Neural cell (in vitro differentiated cells): ENCODE data around the gene G2E3. TPM values are rescaled to one million over a fixed set of nuclear protein-coding genes. Genes with fewer than 3 reads are reported as not detected.
A peak's percentile ranks its signal among the peaks of the same experiment; 100 is the strongest.
"Not testable (repeated sequence)": the region's sequence is repeated elsewhere in the genome, so short reads cannot be mapped to it uniquely, and the experiment has no call there.

Experiments
- H2AFZ ChIP-seq: fragments of 200-600, 300-800 bp; sonication (generic), shearing (Covaris generic); 2 replicates; pipeline ENCODE4 v1.6.0; 2014; ENCODE audit warnings: low read depth, mild to moderate bottlenecking, antibody characterized with exemption, low read length, moderate library complexity
- H3F3A ChIP-seq: fragments of 200-600 bp; shearing (Covaris generic); 2 replicates; pipeline ENCODE4 v1.6.1; 2016; ENCODE audit warnings: mild to moderate bottlenecking, moderate library complexity, mixed read lengths, antibody characterized with exemption, low read length; ENCODE audit not compliant: insufficient read depth, poor library complexity, severe bottlenecking
- H3K27ac ChIP-seq: fragments of 200-600, 300-800 bp; sonication (generic), shearing (Covaris generic); 2 replicates; pipeline ENCODE4 v1.5.1; 2014; ENCODE audit warnings: mild to moderate bottlenecking, low read length, moderate library complexity
- H3K27me3 ChIP-seq: fragments of 300-800, 200-600 bp; sonication (generic), shearing (Covaris generic); 2 replicates; pipeline ENCODE4 v1.6.0; 2014; ENCODE audit warnings: mild to moderate bottlenecking, low read depth, low read length, moderate library complexity; ENCODE audit not compliant: insufficient read depth
- H3K36me3 ChIP-seq: fragments of 300-800, 200-600 bp; sonication (generic), shearing (Covaris generic); 2 replicates; pipeline ENCODE4 v1.5.1; 2014; ENCODE audit warnings: mild to moderate bottlenecking, antibody characterized with exemption, low read length, moderate library complexity; ENCODE audit not compliant: insufficient read depth
- H3K4me2 ChIP-seq: fragments of 300-800, 200-600 bp; sonication (generic), shearing (Covaris generic); 2 replicates; pipeline ENCODE4 v1.6.0; 2014; ENCODE audit warnings: mild to moderate bottlenecking, low read length
- H3K4me3 ChIP-seq: fragments of 300-800, 200-600 bp; sonication (generic), shearing (Covaris generic); 2 replicates; pipeline ENCODE4 v1.5.1; 2014; ENCODE audit warnings: mild to moderate bottlenecking, low read length, moderate library complexity
- H3K79me2 ChIP-seq: fragments of 200-600 bp; shearing (Covaris generic); replicated peaks from 2 replicates; pipeline ENCODE4 v1.6.0; 2014; ENCODE audit warnings: mild to moderate bottlenecking, low read length, moderate library complexity; ENCODE audit not compliant: insufficient read depth
- H3K9ac ChIP-seq: fragments of 300-800, 200-600 bp; sonication (generic), shearing (Covaris generic); 2 replicates; pipeline ENCODE4 v1.6.1; 2016; ENCODE audit warnings: mild to moderate bottlenecking, low read length, mixed read lengths
- H3K9me2 ChIP-seq: fragments of 200-600 bp; shearing (Covaris generic); 2 replicates; pipeline ENCODE4 v1.6.1; 2016; ENCODE audit warnings: mild to moderate bottlenecking, low read length, mixed read lengths; ENCODE audit not compliant: insufficient read depth
- H3K9me3 ChIP-seq: fragments of 200-600, 300-800 bp; sonication (generic), shearing (Covaris generic); 2 replicates; pipeline ENCODE4 v1.6.1; 2016; ENCODE audit warnings: mild to moderate bottlenecking, mixed run types, low read length, moderate library complexity, mixed read lengths
- H4K20me1 ChIP-seq: fragments of 200-600 bp; shearing (Covaris generic); 2 replicates; pipeline ENCODE4 v1.6.1; 2016; ENCODE audit warnings: mild to moderate bottlenecking, mixed run types; ENCODE audit not compliant: insufficient read depth
- CTCF ChIP-seq: fragments of 450-650 bp; IDR thresholded peaks from 2 replicates; pipeline ENCODE4 v1.5.1; 2014; ENCODE audit warnings: antibody characterized with exemption, mild to moderate bottlenecking, moderate library complexity; ENCODE audit not compliant: poor library complexity, severe bottlenecking
- EP300 ChIP-seq: fragments of 450-650 bp; conservative IDR thresholded peaks from 2 replicates; pipeline ENCODE4 v1.6.1; 2014; ENCODE audit warnings: antibody characterized with exemption, mild to moderate bottlenecking, moderate library complexity; ENCODE audit not compliant: poor library complexity, severe bottlenecking
- EZH2 ChIP-seq: fragments of 200-600, 300-800 bp; shearing (Covaris generic), sonication (generic); IDR thresholded peaks from 2 replicates; pipeline ENCODE4 v1.6.1; 2014; ENCODE audit warnings: antibody characterized with exemption, low read length, borderline replicate concordance, mild to moderate bottlenecking; ENCODE audit not compliant: insufficient read depth, poor library complexity, severe bottlenecking
- MXI1 ChIP-seq: fragments of 450-650 bp; conservative IDR thresholded peaks from 2 replicates; pipeline ENCODE4 v1.6.1; 2014; ENCODE audit warnings: antibody characterized with exemption, mild to moderate bottlenecking; ENCODE audit not compliant: poor library complexity, severe bottlenecking
- POLR2AphosphoS5 ChIP-seq: IDR thresholded peaks from 2 replicates; pipeline ENCODE4 v1.6.1; 2012
- RAD21 ChIP-seq: fragments of 450-650 bp; conservative IDR thresholded peaks from 2 replicates; pipeline ENCODE4 v1.6.1; 2014; ENCODE audit warnings: antibody characterized with exemption, mild to moderate bottlenecking, moderate library complexity
- REST ChIP-seq: IDR thresholded peaks from 2 replicates; pipeline ENCODE4 v1.6.1; 2012; ENCODE audit warnings: borderline replicate concordance
- SMC3 ChIP-seq: fragments of 450-650 bp; conservative IDR thresholded peaks from 2 replicates; pipeline ENCODE4 v1.6.1; 2014; ENCODE audit warnings: antibody characterized with exemption, mild to moderate bottlenecking, moderate library complexity; ENCODE audit not compliant: poor library complexity
- TAF1 ChIP-seq: IDR thresholded peaks from 2 replicates; pipeline ENCODE4 v1.6.1; 2012; ENCODE audit warnings: low read depth
- polyA plus RNA-seq: library from polyadenylated mRNA; depleted of rRNA; stranded (reverse); fragments of >200 nt; gene quantifications from 2 replicates; pipeline ENCODE4 v1.2.3, GENCODE V29; 2014

Gene G2E3
- polyA plus RNA-seq, 1 donor from 2014 or later = 35.4 TPM

GRCh38 chr14:30624132-30624423 is 65.1 kb downstream of the G2E3 start:
- no peak overlapping the region for H3K4me2 ChIP-seq
- no peaks in the 10 kb centered on the region for H3K27me3 ChIP-seq
- H3K4me3 ChIP-seq = peak overlapping the region; percentile 87
- TF ChIP-seq EZH2 = no peak
- TF ChIP-seq TAF1 = no peak
- no peak for TF ChIP-seq SMC3
- TF ChIP-seq RAD21 = no peak
- no peak for TF ChIP-seq EP300
- TF ChIP-seq MXI1 = no peak
- no peak for TF ChIP-seq POLR2AphosphoS5
- TF ChIP-seq REST = no peak
- TF ChIP-seq CTCF = no peak
- H3K36me3 ChIP-seq = no peaks in the 10 kb centered on the region
- H2AFZ ChIP-seq = no peak overlapping the region
- H3K9ac ChIP-seq = no peak overlapping the region
- no peak overlapping the region for H3K27ac ChIP-seq
- no peaks in the 10 kb centered on the region for H3F3A ChIP-seq
- H3K9me2 ChIP-seq = no peaks in the 10 kb centered on the region
- H3K9me3 ChIP-seq = no peaks in the 10 kb centered on the region
- H4K20me1 ChIP-seq = no peaks in the 10 kb centered on the region
- peaks cover 48% of the 10 kb centered on the region for H3K79me2 ChIP-seq

GRCh38 chr14:30625533-30625932 is 66.6 kb downstream of the G2E3 start:
- H3K9me3 ChIP-seq = no peaks in the 10 kb centered on the region
- H4K20me1 ChIP-seq = no peaks in the 10 kb centered on the region
- H3K36me3 ChIP-seq = no peaks in the 10 kb centered on the region
- TF ChIP-seq POLR2AphosphoS5 (no peak), SMC3 (no peak), EP300 (no peak), REST (no peak), MXI1 (no peak), RAD21 (no peak)
- H3K27ac ChIP-seq = no peak overlapping the region
- peaks cover 54% of the 10 kb centered on the region for H3K79me2 ChIP-seq
- H2AFZ ChIP-seq = no peak overlapping the region
- no peak overlapping the region for H3K4me2 ChIP-seq
- H3K27me3 ChIP-seq = no peaks in the 10 kb centered on the region
- H3F3A ChIP-seq = no peaks in the 10 kb centered on the region
- no peaks in the 10 kb centered on the region for H3K9me2 ChIP-seq
- no peak overlapping the region for H3K9ac ChIP-seq
- H3K4me3 ChIP-seq = no peak overlapping the region

- H3K9ac ChIP-seq, H3K27me3 ChIP-seq, H2AFZ ChIP-seq, H3F3A ChIP-seq, H3K36me3 ChIP-seq, H3K9me2 ChIP-seq, H3K27ac ChIP-seq, H3K4me3 ChIP-seq, H3K4me2 ChIP-seq, H3K9me3 ChIP-seq, H4K20me1 ChIP-seq: not testable (repeated sequence)
- H3K79me2 ChIP-seq = peaks cover 39% of the 10 kb centered on the region
Measured at GRCh38 chr14:30629432-30629831, 70.5 kb downstream of the G2E3 start.
